GM12878 (cell line): Measurements from ENCODE around the gene MST1. TPM values are rescaled to one million over a fixed set of nuclear protein-coding genes. Genes with fewer than 3 reads are reported as not detected.

Experiments used
- BACH1 ChIP-seq: fragments of 450-650 bp; IDR thresholded peaks from 2 replicates; pipeline ENCODE4 v1.6.1; 2017; ENCODE audit warnings: mild to moderate bottlenecking, borderline replicate concordance
- CREB1 ChIP-seq: IDR thresholded peaks from 2 replicates; pipeline ENCODE4 v1.6.1; 2012; ENCODE audit warnings: low read depth, mild to moderate bottlenecking, inconsistent platforms
- ESRRA ChIP-seq: IDR thresholded peaks from 2 replicates; pipeline ENCODE4 v1.6.1; 2012; ENCODE audit warnings: mild to moderate bottlenecking, low read length, improper control_type of control experiment
- EZH2 ChIP-seq: IDR thresholded peaks from 2 replicates; pipeline ENCODE4 v1.6.1; 2012; ENCODE audit warnings: low read depth, mild to moderate bottlenecking, control low read depth, inconsistent platforms, low read length, borderline replicate concordance; ENCODE audit not compliant: control insufficient read depth
- FOXM1 ChIP-seq: IDR thresholded peaks from 2 replicates; pipeline ENCODE4 v1.6.1; 2012; ENCODE audit warnings: low read depth, mild to moderate bottlenecking, inconsistent platforms, low read length, moderate library complexity
- IKZF2 ChIP-seq, 2 experiments: fragments of 450-650 bp; IDR thresholded peaks; 2 replicates each; pipeline ENCODE4 v1.6.1; 2017; ENCODE audit warnings: mild to moderate bottlenecking in 2 of 2, moderate library complexity in 2 of 2
- MTA2 ChIP-seq: fragments of 450-650 bp; IDR thresholded peaks from 2 replicates; pipeline ENCODE4 v1.6.1; 2016; ENCODE audit warnings: low read depth, mild to moderate bottlenecking, moderate library complexity
- MXI1 ChIP-seq: fragments of 150-350 bp; IDR thresholded peaks from 2 replicates; pipeline ENCODE4 v1.6.1; 2011; ENCODE audit warnings: low read depth, mild to moderate bottlenecking, inconsistent platforms, low read length, improper control_type of control experiment
- MYC ChIP-seq: IDR thresholded peaks from 2 replicates; pipeline ENCODE4 v1.6.1; 2011; ENCODE audit warnings: mild to moderate bottlenecking, low read length, moderate library complexity, inconsistent platforms; ENCODE audit not compliant: insufficient read depth, insufficient replicate concordance, insufficient read length, severe bottlenecking
- PAX5 ChIP-seq: IDR thresholded peaks from 2 replicates; pipeline ENCODE4 v1.6.1; 2011; ENCODE audit warnings: low read depth, low read length, borderline replicate concordance
- PML ChIP-seq: IDR thresholded peaks from 2 replicates; pipeline ENCODE4 v1.6.1; 2012; ENCODE audit warnings: low read length, inconsistent platforms
- POLR2A ChIP-seq: IDR thresholded peaks from 2 replicates; pipeline ENCODE4 v1.6.1; 2011; ENCODE audit warnings: low read depth, mild to moderate bottlenecking, low read length
- RCOR1 ChIP-seq: conservative IDR thresholded peaks from 2 replicates; pipeline ENCODE4 v1.6.1; 2012; ENCODE audit warnings: low read depth, low read length, improper control_type of control experiment
- SRF ChIP-seq, 2 experiments: IDR thresholded peaks; 2 replicates each; pipeline ENCODE4 v1.6.1; 2011; ENCODE audit warnings: low read depth in 2 of 2, low read length in 2 of 2, mild to moderate bottlenecking in 1 of 2, moderate library complexity in 1 of 2
- TARDBP ChIP-seq: IDR thresholded peaks from 2 replicates; pipeline ENCODE4 v1.6.1; 2016; ENCODE audit warnings: borderline replicate concordance
- TCF12 ChIP-seq: IDR thresholded peaks from 2 replicates; pipeline ENCODE4 v1.6.1; 2011; ENCODE audit warnings: low read depth, mild to moderate bottlenecking, low read length
- polyA plus RNA-seq, 11 experiments: library from polyadenylated mRNA; depleted of rRNA in 4 of 11; unstranded in 6 of 11; stranded (reverse) in 5 of 11; fragments of >200 nt; fragmentation: Nextera tagmentation in 4 of 11; fragmentation: Illumina TruSeq in 1 of 11; extraction: Ambion mirVana in 4 of 11; extraction: Trizol in 1 of 11; gene quantifications; 1 replicate in 1 of 11; 2 replicates in 10 of 11; pipeline versions ENCODE4 v1.2.1 to v1.2.3, GENCODE V29; 2011 to 2016; ENCODE audit warnings: inconsistent platforms in 2 of 11, missing spikeins in 2 of 11, low read depth in 1 of 11
- total RNA-seq, 4 experiments: library from RNA; depleted of rRNA in 3 of 4; stranded (reverse); fragments of >200 nt in 3 of 4; fragmentation: Illumina TruSeq in 1 of 4; extraction: Trizol in 1 of 4; gene quantifications; 2 replicates each; pipeline versions ENCODE4 v1.2.1 to v1.2.3, GENCODE V29; 2013 to 2021
- TF ChIP-seq, protein P1 (sequence below): fragments of 450-650 bp; formaldehyde crosslinking; IDR thresholded peaks from 2 replicates; pipeline ENCODE4 v1.4.0; 2020; ENCODE audit warnings: mild to moderate bottlenecking, moderate library complexity
- TF ChIP-seq, protein P2 (sequence below): fragments of 450-650 bp; IDR thresholded peaks from 2 replicates; pipeline ENCODE4 v1.6.1; 2017; ENCODE audit warnings: borderline replicate concordance
- TF ChIP-seq, protein P3 (sequence below): fragments of 450-650 bp; IDR thresholded peaks from 2 replicates; pipeline ENCODE4 v1.6.1; 2017; ENCODE audit warnings: mild to moderate bottlenecking, moderate library complexity
- TF ChIP-seq, protein P4 (sequence below): IDR thresholded peaks from 2 replicates; pipeline ENCODE4 v1.6.1; 2011; ENCODE audit warnings: mild to moderate bottlenecking, low read depth, low read length, moderate library complexity; ENCODE audit not compliant: insufficient replicate concordance

MST1 gene
- total and polyA plus RNA-seq, 10 of the 15 experiments (the other 5 are each of a cell fraction or from before 2014, with no cell fraction given): 1.2 to 25.5 (median 4.1) TPM

DNA sequence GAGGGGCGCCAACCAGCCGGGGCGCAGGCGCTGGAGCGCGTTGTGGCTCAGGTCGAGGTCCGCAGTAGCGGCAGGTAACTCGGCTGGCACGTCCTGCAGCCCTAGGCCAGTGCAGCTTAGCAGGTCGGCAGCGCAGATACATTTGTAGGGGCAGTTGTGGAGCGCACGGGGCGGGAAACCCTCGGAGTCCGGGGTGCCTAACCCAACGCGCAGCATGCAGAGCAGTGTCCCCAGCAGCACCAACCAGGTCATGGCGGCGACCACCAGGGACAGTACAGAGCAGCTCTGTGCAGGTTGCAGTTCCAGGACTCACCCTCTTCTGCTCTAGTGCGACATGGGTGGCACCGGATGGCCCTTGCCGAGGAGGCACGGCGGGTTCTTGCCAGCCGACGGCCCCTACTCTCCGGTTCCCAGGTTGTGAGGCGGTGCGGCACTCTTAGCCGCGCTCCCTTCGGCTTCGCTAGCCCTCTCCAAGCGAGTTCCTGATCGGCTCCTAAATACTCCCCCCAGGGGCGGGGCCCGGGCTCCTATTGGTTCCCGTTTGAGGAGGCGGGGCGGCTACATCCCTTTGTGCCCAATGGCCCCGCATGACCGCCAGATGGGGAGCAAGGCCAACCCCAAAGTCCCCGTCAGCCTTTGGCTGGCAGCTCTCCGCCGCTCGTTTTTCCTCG, 30.1 kb upstream of the MST1 start, which contains the start of gene AMIGO3 (continued):
- TF ChIP-seq, protein P1, sequence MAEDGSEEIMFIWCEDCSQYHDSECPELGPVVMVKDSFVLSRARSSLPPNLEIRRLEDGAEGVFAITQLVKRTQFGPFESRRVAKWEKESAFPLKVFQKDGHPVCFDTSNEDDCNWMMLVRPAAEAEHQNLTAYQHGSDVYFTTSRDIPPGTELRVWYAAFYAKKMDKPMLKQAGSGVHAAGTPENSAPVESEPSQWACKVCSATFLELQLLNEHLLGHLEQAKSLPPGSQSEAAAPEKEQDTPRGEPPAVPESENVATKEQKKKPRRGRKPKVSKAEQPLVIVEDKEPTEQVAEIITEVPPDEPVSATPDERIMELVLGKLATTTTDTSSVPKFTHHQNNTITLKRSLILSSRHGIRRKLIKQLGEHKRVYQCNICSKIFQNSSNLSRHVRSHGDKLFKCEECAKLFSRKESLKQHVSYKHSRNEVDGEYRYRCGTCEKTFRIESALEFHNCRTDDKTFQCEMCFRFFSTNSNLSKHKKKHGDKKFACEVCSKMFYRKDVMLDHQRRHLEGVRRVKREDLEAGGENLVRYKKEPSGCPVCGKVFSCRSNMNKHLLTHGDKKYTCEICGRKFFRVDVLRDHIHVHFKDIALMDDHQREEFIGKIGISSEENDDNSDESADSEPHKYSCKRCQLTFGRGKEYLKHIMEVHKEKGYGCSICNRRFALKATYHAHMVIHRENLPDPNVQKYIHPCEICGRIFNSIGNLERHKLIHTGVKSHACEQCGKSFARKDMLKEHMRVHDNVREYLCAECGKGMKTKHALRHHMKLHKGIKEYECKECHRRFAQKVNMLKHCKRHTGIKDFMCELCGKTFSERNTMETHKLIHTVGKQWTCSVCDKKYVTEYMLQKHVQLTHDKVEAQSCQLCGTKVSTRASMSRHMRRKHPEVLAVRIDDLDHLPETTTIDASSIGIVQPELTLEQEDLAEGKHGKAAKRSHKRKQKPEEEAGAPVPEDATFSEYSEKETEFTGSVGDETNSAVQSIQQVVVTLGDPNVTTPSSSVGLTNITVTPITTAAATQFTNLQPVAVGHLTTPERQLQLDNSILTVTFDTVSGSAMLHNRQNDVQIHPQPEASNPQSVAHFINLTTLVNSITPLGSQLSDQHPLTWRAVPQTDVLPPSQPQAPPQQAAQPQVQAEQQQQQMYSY (CRISPR knock-in tag): no peak
- TF ChIP-seq SRF (IDR thresholded peaks at IDR 0.05; ENCODE audit: low read depth in 2 of 2, low read length in 2 of 2) (no peak), PML (peak; percentile 95), MYC (no peak), FOXM1 (peak; percentile 42; the same call in 1 of the 2 replicates), ESRRA (0 out of 2 replicates have a peak, but pooled peaks have one; percentile 13), MTA2 (no peak), EZH2 (no peak), TARDBP (no peak; the same call in 1 of the 2 replicates), PAX5 (no peak), POLR2A (peak; percentile 75), MXI1 (peak; percentile 39; the same call in 1 of the 2 replicates), TCF12 (no peak), RCOR1 (no peak), CREB1 (peak; percentile 38; the same call in 1 of the 2 replicates), BACH1 (peak; percentile 66; the same call in 1 of the 2 replicates), IKZF2 (IDR thresholded peaks at IDR 0.05) (no peak)
- TF ChIP-seq, protein P2, sequence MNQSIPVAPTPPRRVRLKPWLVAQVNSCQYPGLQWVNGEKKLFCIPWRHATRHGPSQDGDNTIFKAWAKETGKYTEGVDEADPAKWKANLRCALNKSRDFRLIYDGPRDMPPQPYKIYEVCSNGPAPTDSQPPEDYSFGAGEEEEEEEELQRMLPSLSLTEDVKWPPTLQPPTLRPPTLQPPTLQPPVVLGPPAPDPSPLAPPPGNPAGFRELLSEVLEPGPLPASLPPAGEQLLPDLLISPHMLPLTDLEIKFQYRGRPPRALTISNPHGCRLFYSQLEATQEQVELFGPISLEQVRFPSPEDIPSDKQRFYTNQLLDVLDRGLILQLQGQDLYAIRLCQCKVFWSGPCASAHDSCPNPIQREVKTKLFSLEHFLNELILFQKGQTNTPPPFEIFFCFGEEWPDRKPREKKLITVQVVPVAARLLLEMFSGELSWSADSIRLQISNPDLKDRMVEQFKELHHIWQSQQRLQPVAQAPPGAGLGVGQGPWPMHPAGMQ: no peak
- TF ChIP-seq, protein P3, sequence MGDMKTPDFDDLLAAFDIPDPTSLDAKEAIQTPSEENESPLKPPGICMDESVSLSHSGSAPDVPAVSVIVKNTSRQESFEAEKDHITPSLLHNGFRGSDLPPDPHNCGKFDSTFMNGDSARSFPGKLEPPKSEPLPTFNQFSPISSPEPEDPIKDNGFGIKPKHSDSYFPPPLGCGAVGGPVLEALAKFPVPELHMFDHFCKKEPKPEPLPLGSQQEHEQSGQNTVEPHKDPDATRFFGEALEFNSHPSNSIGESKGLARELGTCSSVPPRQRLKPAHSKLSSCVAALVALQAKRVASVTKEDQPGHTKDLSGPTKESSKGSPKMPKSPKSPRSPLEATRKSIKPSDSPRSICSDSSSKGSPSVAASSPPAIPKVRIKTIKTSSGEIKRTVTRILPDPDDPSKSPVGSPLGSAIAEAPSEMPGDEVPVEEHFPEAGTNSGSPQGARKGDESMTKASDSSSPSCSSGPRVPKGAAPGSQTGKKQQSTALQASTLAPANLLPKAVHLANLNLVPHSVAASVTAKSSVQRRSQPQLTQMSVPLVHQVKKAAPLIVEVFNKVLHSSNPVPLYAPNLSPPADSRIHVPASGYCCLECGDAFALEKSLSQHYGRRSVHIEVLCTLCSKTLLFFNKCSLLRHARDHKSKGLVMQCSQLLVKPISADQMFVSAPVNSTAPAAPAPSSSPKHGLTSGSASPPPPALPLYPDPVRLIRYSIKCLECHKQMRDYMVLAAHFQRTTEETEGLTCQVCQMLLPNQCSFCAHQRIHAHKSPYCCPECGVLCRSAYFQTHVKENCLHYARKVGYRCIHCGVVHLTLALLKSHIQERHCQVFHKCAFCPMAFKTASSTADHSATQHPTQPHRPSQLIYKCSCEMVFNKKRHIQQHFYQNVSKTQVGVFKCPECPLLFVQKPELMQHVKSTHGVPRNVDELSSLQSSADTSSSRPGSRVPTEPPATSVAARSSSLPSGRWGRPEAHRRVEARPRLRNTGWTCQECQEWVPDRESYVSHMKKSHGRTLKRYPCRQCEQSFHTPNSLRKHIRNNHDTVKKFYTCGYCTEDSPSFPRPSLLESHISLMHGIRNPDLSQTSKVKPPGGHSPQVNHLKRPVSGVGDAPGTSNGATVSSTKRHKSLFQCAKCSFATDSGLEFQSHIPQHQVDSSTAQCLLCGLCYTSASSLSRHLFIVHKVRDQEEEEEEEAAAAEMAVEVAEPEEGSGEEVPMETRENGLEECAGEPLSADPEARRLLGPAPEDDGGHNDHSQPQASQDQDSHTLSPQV: no peak
- TF ChIP-seq, protein P4, sequence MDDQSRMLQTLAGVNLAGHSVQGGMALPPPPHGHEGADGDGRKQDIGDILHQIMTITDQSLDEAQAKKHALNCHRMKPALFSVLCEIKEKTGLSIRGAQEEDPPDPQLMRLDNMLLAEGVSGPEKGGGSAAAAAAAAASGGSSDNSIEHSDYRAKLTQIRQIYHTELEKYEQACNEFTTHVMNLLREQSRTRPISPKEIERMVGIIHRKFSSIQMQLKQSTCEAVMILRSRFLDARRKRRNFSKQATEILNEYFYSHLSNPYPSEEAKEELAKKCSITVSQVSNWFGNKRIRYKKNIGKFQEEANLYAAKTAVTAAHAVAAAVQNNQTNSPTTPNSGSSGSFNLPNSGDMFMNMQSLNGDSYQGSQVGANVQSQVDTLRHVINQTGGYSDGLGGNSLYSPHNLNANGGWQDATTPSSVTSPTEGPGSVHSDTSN: no peak
